HepG2 (cell line): ENCODE data around the gene TEKT3. TPM values are rescaled to one million over a fixed set of nuclear protein-coding genes. Genes with fewer than 3 reads are reported as not detected.

Experiments
- AHR ChIP-seq: IDR thresholded peaks from 2 replicates; pipeline ENCODE4 v1.6.1; 2018; ENCODE audit warnings: missing genetic modification reagents, missing compliant biosample characterization
- ARNT2 ChIP-seq: sonication (generic); formaldehyde crosslinking; IDR thresholded peaks from 2 replicates; pipeline ENCODE4 v1.8.0; 2022; ENCODE audit warnings: mild to moderate bottlenecking, low read depth, missing genetic modification reagents, moderate library complexity
- ARNTL ChIP-seq: sonication (generic); formaldehyde crosslinking; IDR thresholded peaks from 2 replicates; pipeline ENCODE4 v1.4.0; 2020; ENCODE audit warnings: mild to moderate bottlenecking, missing genetic modification reagents
- CENPX ChIP-seq: sonication (generic); formaldehyde crosslinking; IDR thresholded peaks from 2 replicates; pipeline ENCODE4 v1.9.0; 2021; ENCODE audit warnings: mild to moderate bottlenecking, missing genetic modification reagents, moderate library complexity
- E2F1 ChIP-seq: sonication (generic); formaldehyde crosslinking; IDR thresholded peaks from 2 replicates; pipeline ENCODE4 v1.5.0; 2020; ENCODE audit warnings: missing genetic modification reagents
- E2F5 ChIP-seq: sonication (generic); formaldehyde crosslinking; conservative IDR thresholded peaks from 2 replicates; pipeline ENCODE4 v1.4.0; 2020; ENCODE audit warnings: missing genetic modification reagents
- HNRNPK ChIP-seq: fragments of 200-400 bp; formaldehyde crosslinking; IDR thresholded peaks from 2 replicates; pipeline ENCODE4 v1.6.1; 2018; ENCODE audit warnings: low read length, low read depth, moderate library complexity, mild to moderate bottlenecking; ENCODE audit not compliant: poor library complexity, severe bottlenecking
- PAF1 ChIP-seq: IDR thresholded peaks from 2 replicates; pipeline ENCODE4 v1.6.1; 2016; ENCODE audit warnings: missing genetic modification reagents, missing compliant biosample characterization
- PBX3 ChIP-seq: sonication (generic); formaldehyde crosslinking; IDR thresholded peaks from 2 replicates; pipeline ENCODE4 v1.8.1; 2023; ENCODE audit warnings: missing genetic modification reagents, inconsistent platforms, borderline replicate concordance
- RCOR2 ChIP-seq: IDR thresholded peaks from 2 replicates; pipeline ENCODE4 v1.6.1; 2016; ENCODE audit warnings: missing biosample characterization, missing genetic modification reagents
- SAFB2 ChIP-seq: sonication (generic); formaldehyde crosslinking; IDR thresholded peaks from 2 replicates; pipeline ENCODE4 v1.5.1; 2020; ENCODE audit warnings: missing genetic modification reagents, low read depth, mild to moderate bottlenecking, borderline replicate concordance
- TFAP4 ChIP-seq: sonication (generic); IDR thresholded peaks from 2 replicates; pipeline ENCODE4 v1.6.1; 2016; ENCODE audit warnings: low read depth, borderline replicate concordance
- TOE1 ChIP-seq: sonication (generic); formaldehyde crosslinking; IDR thresholded peaks from 2 replicates; pipeline ENCODE4 v1.4.0; 2020; ENCODE audit warnings: mild to moderate bottlenecking, missing genetic modification reagents
- TOPORS ChIP-seq: sonication (generic); formaldehyde crosslinking; IDR thresholded peaks from 2 replicates; pipeline ENCODE4 v1.8.0; 2023; ENCODE audit warnings: mild to moderate bottlenecking, missing genetic modification reagents
- ZBTB1 ChIP-seq: sonication (generic); formaldehyde crosslinking; IDR thresholded peaks from 2 replicates; pipeline ENCODE4 v1.4.0; 2020; ENCODE audit warnings: missing genetic modification reagents, borderline replicate concordance
- ZBTB14 ChIP-seq: sonication (generic); formaldehyde crosslinking; IDR thresholded peaks from 2 replicates; pipeline ENCODE4 v1.4.0; 2020; ENCODE audit warnings: missing genetic modification reagents
- ZBTB42 ChIP-seq: sonication (generic); formaldehyde crosslinking; IDR thresholded peaks from 2 replicates; pipeline ENCODE4 v1.5.0; 2020; ENCODE audit warnings: mild to moderate bottlenecking, missing genetic modification reagents
- ZBTB7B ChIP-seq: sonication (generic); formaldehyde crosslinking; IDR thresholded peaks from 2 replicates; pipeline ENCODE4 v1.4.0; 2020; ENCODE audit warnings: missing genetic modification reagents
- ZEB1 ChIP-seq: IDR thresholded peaks from 2 replicates; pipeline ENCODE4 v1.6.1; 2012; ENCODE audit warnings: mild to moderate bottlenecking, low read depth, inconsistent platforms; ENCODE audit not compliant: insufficient replicate concordance
- ZFAT ChIP-seq: sonication (generic); formaldehyde crosslinking; conservative IDR thresholded peaks from 2 replicates; pipeline ENCODE4 v1.8.1; 2023; ENCODE audit warnings: missing genetic modification reagents, inconsistent platforms
- ZNF205 ChIP-seq: IDR thresholded peaks from 2 replicates; pipeline ENCODE4 v1.6.1; 2018; ENCODE audit warnings: missing biosample characterization, missing genetic modification reagents
- ZNF605 ChIP-seq: sonication (generic); formaldehyde crosslinking; IDR thresholded peaks from 2 replicates; pipeline ENCODE4 v1.8.0; 2022; ENCODE audit warnings: mild to moderate bottlenecking, missing genetic modification reagents
- ZSCAN22 ChIP-seq: sonication (generic); formaldehyde crosslinking; IDR thresholded peaks from 2 replicates; pipeline ENCODE4 v1.4.0; 2020; ENCODE audit warnings: mild to moderate bottlenecking, missing genetic modification reagents
- ZSCAN9 ChIP-seq: IDR thresholded peaks from 2 replicates; pipeline ENCODE4 v1.6.1; 2016; ENCODE audit warnings: borderline replicate concordance
- polyA plus RNA-seq, 8 experiments: library from polyadenylated mRNA; depleted of rRNA in 3 of 8; stranded (reverse) in 7 of 8; unstranded in 1 of 8; fragments of >200 nt; fragmentation: Illumina TruSeq in 4 of 8; extraction: Trizol in 4 of 8; gene quantifications; 2 replicates each; pipeline versions ENCODE4 v1.2.1 to v1.2.3, GENCODE V29; 2011 to 2016; ENCODE audit warnings: low read depth in 4 of 8, missing spikeins in 1 of 8, mixed read lengths in 1 of 8; ENCODE audit not compliant: insufficient read depth in 1 of 8
- total RNA-seq, 5 experiments: library from RNA; depleted of rRNA; stranded (reverse); fragments of >200 nt; fragmentation: Illumina TruSeq; extraction: Trizol; gene quantifications; 2 replicates each; pipeline ENCODE4 v1.2.3, GENCODE V29; 2016; ENCODE audit warnings: low read depth in 1 of 5

The TEKT3 gene
- total and polyA plus RNA-seq, 2 of the 13 experiments (the other 11 are each of a cell fraction or from before 2014, with no cell fraction given) = 0.58 to 0.82 TPM

GRCh38 chr17:15260376-15261257, 80.8 kb downstream of the TEKT3 start (continued):
- no peak for TF ChIP-seq PBX3
- no peak; the same call in 1 of the 2 replicates for TF ChIP-seq SAFB2 (CRISPR knock-in tag)
- TF ChIP-seq ZNF605 = peak; percentile 12; the same call in 1 of the 2 replicates
- no peak for TF ChIP-seq CENPX (CRISPR knock-in tag)
- TF ChIP-seq TOE1 (CRISPR knock-in tag) = no peak
- 0 out of 2 replicates have a peak, but pooled peaks have one; percentile 37 for TF ChIP-seq ARNT2 (CRISPR knock-in tag)
- no peak for TF ChIP-seq ZSCAN22
- no peak for TF ChIP-seq ZSCAN9
- TF ChIP-seq ZEB1 = no peak
- no peak for TF ChIP-seq ZFAT (CRISPR knock-in tag)
- peak; percentile 90 for TF ChIP-seq ZBTB14 (CRISPR knock-in tag)
- TF ChIP-seq RCOR2 (CRISPR knock-in tag) = no peak
- no peak for TF ChIP-seq ARNTL
- no peak for TF ChIP-seq ZBTB1 (CRISPR knock-in tag)
- TF ChIP-seq HNRNPK = no peak
- peak; percentile 54; the same call in 1 of the 2 replicates for TF ChIP-seq TOPORS (CRISPR knock-in tag)
- TF ChIP-seq TFAP4 = no peak
- no peak for TF ChIP-seq E2F1 (CRISPR knock-in tag)
- peak; percentile 40 for TF ChIP-seq ZBTB7B (CRISPR knock-in tag)
- no peak for TF ChIP-seq PAF1 (CRISPR knock-in tag)
- peak; percentile 89 for TF ChIP-seq ZNF205
- TF ChIP-seq ZBTB42 (CRISPR knock-in tag) = no peak
- TF ChIP-seq AHR = no peak
- 0 out of 2 replicates have a peak, but pooled peaks have one; percentile 35 for TF ChIP-seq E2F5
